Measurements from ENCODE around the gene CCDC32. TPM values are rescaled to one million over a fixed set of nuclear protein-coding genes. Genes with fewer than 3 reads are reported as not detected.

Gene CCDC32
- total and polyA plus RNA-seq, 2 donors (not counting 1 experiment from before 2014, with no cell fraction given): 29.5 to 76.6 TPM

DNA sequence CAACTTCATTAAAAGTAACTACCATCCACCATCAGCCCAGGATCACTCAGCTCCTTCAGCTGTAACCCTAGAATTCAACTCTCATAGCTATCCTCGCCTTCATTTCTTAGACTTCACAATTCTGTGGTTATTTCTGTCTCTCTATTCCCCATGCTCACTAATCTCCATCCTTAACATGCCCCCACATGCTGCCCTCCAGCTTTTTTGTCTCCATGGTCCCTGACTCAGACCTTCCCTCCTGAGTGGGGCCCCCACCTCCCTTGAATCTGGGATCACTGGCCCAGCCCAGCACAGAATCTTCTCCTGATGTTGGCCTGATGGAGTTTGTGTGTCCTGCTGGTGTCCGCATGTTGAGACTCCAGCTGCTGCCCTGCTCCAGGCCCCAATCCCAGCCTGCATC is 52.4 kb downstream of the CCDC32 start:
- Mint-ChIP-seq H3K27ac (peak overlapping the region; percentile 68), H3K9me3 (ENCODE audit: insufficient read depth) (no peaks in the 10 kb centered on the region), H3K4me1 (peaks cover 25% of the 10 kb centered on the region), H3K4me3 (peak overlapping the region; percentile 98), H3K27me3 (peaks cover 8% of the 10 kb centered on the region)
- Histone ChIP-seq H3K4me2 (replicated peaks; ENCODE audit: low read depth, low read length, poor library complexity, severe bottlenecking) (peak overlapping the region; percentile 94), H3K9ac (ENCODE audit: low read length) (no peak overlapping the region), H3K9me3 (ENCODE audit: control extremely low read depth in 1 of 3, control insufficient read depth in 2 of 3, insufficient read depth in 1 of 3, low read length in 2 of 3) (no peaks in the 10 kb centered on the region), H3K4me1 (ENCODE audit: control insufficient read depth in 2 of 2, insufficient read depth in 2 of 2, low read length in 2 of 2) (peaks cover 12 to 18% of the 10 kb centered on the region in 2 donors), H3K4me3 (ENCODE audit: control extremely low read depth in 1 of 5, extremely low read depth in 1 of 5, insufficient read depth in 1 of 5, low read depth in 2 of 5, low read length in 4 of 5) (no peak overlapping the region), H3K36me3 (replicated peaks in 1 of 2; ENCODE audit: control extremely low read depth in 1 of 2, control insufficient read depth in 1 of 2, extremely low read depth in 1 of 2, insufficient read depth in 2 of 2, low read length in 1 of 2) (no peaks in the 10 kb centered on the region), H3K79me2 (ENCODE audit: control insufficient read depth, insufficient read depth, low read length) (no peaks in the 10 kb centered on the region), H3K27me3 (replicated peaks in 1 of 4; ENCODE audit: control extremely low read depth in 1 of 4, control insufficient read depth in 3 of 4, insufficient read depth in 4 of 4, low read length in 3 of 4) (peaks cover 0 to 7% (median 2%) of the 10 kb centered on the region in 4 experiments), H2AFZ (ENCODE audit: insufficient read depth, low read depth, low read length, poor library complexity, severe bottlenecking) (peak overlapping the region; percentile 90), H3K27ac (ENCODE audit: low read length in 2 of 2) (no peak overlapping the region), H4K20me1 (ENCODE audit: control insufficient read depth, insufficient read depth, low read length, poor library complexity, severe bottlenecking) (no peaks in the 10 kb centered on the region)
- WGBS (ENCODE audit: insufficient coverage): 97% methylated on average over 2 of the region's 2 CpGs
- ATAC-seq (ENCODE audit: low read depth) (no peak), DNase-seq (no peak)
- intact Hi-C loops (cut with micrococcal nuclease): no loop called here
- no peak for TF ChIP-seq EZH2 (IDR thresholded peaks at IDR 0.05; ENCODE audit: borderline replicate concordance, insufficient read depth, low read depth, low read length, poor library complexity, severe bottlenecking)
- TF ChIP-seq, protein P1, sequence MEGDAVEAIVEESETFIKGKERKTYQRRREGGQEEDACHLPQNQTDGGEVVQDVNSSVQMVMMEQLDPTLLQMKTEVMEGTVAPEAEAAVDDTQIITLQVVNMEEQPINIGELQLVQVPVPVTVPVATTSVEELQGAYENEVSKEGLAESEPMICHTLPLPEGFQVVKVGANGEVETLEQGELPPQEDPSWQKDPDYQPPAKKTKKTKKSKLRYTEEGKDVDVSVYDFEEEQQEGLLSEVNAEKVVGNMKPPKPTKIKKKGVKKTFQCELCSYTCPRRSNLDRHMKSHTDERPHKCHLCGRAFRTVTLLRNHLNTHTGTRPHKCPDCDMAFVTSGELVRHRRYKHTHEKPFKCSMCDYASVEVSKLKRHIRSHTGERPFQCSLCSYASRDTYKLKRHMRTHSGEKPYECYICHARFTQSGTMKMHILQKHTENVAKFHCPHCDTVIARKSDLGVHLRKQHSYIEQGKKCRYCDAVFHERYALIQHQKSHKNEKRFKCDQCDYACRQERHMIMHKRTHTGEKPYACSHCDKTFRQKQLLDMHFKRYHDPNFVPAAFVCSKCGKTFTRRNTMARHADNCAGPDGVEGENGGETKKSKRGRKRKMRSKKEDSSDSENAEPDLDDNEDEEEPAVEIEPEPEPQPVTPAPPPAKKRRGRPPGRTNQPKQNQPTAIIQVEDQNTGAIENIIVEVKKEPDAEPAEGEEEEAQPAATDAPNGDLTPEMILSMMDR (IDR thresholded peaks at IDR 0.05): no peak
- POLR2A ChIA-PET: interaction anchor here (0.6 kb wide), 1 partner anchor 138 kb away, joined by 3 read pairs; no protein-coding TSS in a partner anchor
- CTCF ChIA-PET: interaction anchor here (1.0 to 1.6 kb wide), 2 partner anchors 77 to 270 kb away, joined by 3 to 4 read pairs; no protein-coding TSS in a partner anchor

DNA sequence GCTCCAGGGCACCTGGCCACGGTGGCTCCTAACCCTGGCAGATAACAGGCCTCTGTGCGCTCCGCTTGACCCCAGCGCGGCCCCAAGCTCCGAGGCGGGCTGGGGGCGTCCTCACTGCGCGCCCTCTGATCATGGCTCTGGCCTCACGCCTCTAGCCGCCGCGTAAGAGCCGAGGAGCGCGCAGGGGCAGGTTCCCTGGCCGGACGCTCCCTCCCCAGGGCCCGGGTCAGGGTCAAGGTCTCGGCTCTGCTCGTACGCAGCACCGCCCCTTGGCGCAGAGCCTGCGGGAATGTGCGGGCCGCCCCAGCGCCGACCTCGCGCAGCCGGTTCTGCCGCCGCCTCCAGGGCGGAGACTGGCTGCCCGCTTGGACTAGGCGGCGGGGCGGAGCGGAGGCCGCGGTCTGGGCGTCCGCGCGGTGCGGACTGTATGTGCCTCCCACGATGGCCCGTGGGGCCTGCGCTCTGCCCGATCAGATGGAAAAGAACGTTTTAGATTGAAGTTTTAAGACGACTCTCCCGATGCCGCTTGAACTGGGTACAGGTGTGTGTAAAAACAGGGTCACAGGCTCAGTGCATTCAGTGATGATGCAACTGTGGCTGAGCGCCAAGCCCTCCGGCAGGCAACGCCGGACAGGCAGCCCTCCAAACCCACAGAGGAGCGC is 53.2 kb downstream of the CCDC32 start:
- Histone ChIP-seq H3K36me3 (replicated peaks in 1 of 2; ENCODE audit: control extremely low read depth in 1 of 2, control insufficient read depth in 1 of 2, extremely low read depth in 1 of 2, insufficient read depth in 2 of 2, low read length in 1 of 2) (no peaks in the 10 kb centered on the region), H3K4me3 (ENCODE audit: control extremely low read depth in 1 of 5, extremely low read depth in 1 of 5, insufficient read depth in 1 of 5, low read depth in 2 of 5, low read length in 4 of 5) (peak overlapping the region; percentile 55 to 86 (median 63)), H3K79me2 (ENCODE audit: control insufficient read depth, insufficient read depth, low read length) (no peaks in the 10 kb centered on the region), H2AFZ (ENCODE audit: insufficient read depth, low read depth, low read length, poor library complexity, severe bottlenecking) (peak overlapping the region; percentile 90), H3K27me3 (replicated peaks in 1 of 4; ENCODE audit: control extremely low read depth in 1 of 4, control insufficient read depth in 3 of 4, insufficient read depth in 4 of 4, low read length in 3 of 4) (peaks cover 0 to 14% (median 6%) of the 10 kb centered on the region in 4 experiments), H3K9ac (ENCODE audit: low read length) (peak overlapping the region; percentile 77), H4K20me1 (ENCODE audit: control insufficient read depth, insufficient read depth, low read length, poor library complexity, severe bottlenecking) (no peaks in the 10 kb centered on the region), H3K27ac (ENCODE audit: low read length in 2 of 2) (peak overlapping the region in 1 of 2 donors; percentile 50), H3K9me3 (ENCODE audit: control extremely low read depth in 1 of 3, control insufficient read depth in 2 of 3, insufficient read depth in 1 of 3, low read length in 2 of 3) (no peaks in the 10 kb centered on the region), H3K4me1 (ENCODE audit: control insufficient read depth in 2 of 2, insufficient read depth in 2 of 2, low read length in 2 of 2) (peaks cover 21 to 25% of the 10 kb centered on the region in 2 donors), H3K4me2 (replicated peaks; ENCODE audit: low read depth, low read length, poor library complexity, severe bottlenecking) (peak overlapping the region; percentile 94)
- TF ChIP-seq, protein P1 (IDR thresholded peaks at IDR 0.05): no peak
- no peak for TF ChIP-seq EZH2 (IDR thresholded peaks at IDR 0.05; ENCODE audit: borderline replicate concordance, insufficient read depth, low read depth, low read length, poor library complexity, severe bottlenecking)
- Mint-ChIP-seq H3K4me3 (peak overlapping the region; percentile 98), H3K27ac (peak overlapping the region; percentile 87), H3K9me3 (ENCODE audit: insufficient read depth) (no peaks in the 10 kb centered on the region), H3K27me3 (peaks cover 12% of the 10 kb centered on the region), H3K4me1 (peaks cover 29% of the 10 kb centered on the region)
- WGBS (ENCODE audit: insufficient coverage): 2% methylated on average over 61 of the region's 61 CpGs
- peak; percentile 44 for ATAC-seq (ENCODE audit: low read depth)
- no peak for DNase-seq
- intact Hi-C loops (cut with micrococcal nuclease): loop anchor here (2.0 kb wide), 1 partner anchor 41 kb away; the partner anchor contains the start of gene CHST14
- ChIA-PET CTCF (no interaction called here), POLR2A (no interaction called here)
